HepG2 (cell line): ENCODE measurements around the gene ZG16. TPM values are rescaled to one million over a fixed set of nuclear protein-coding genes. Genes with fewer than 3 reads are reported as not detected.

Source experiments
- CEBPZ ChIP-seq: IDR thresholded peaks from 2 replicates; pipeline ENCODE4 v1.6.1; 2012; ENCODE audit warnings: low read length, improper control_type of control experiment
- E2F1 ChIP-seq: sonication (generic); formaldehyde crosslinking; IDR thresholded peaks from 2 replicates; pipeline ENCODE4 v1.5.0; 2020; ENCODE audit warnings: missing genetic modification reagents
- FOSL2 ChIP-seq: sonication (generic); formaldehyde crosslinking; IDR thresholded peaks from 2 replicates; pipeline ENCODE4 v1.4.0; 2020; ENCODE audit warnings: missing genetic modification reagents
- FOXA3 ChIP-seq: IDR thresholded peaks from 2 replicates; pipeline ENCODE4 v1.6.1; 2016; ENCODE audit warnings: missing genetic modification reagents, missing compliant biosample characterization
- KLF11 ChIP-seq: IDR thresholded peaks from 2 replicates; pipeline ENCODE4 v1.6.1; 2016; ENCODE audit warnings: missing compliant biosample characterization
- KLF15 ChIP-seq: sonication (generic); formaldehyde crosslinking; IDR thresholded peaks from 2 replicates; pipeline ENCODE4 v1.8.1; 2023; ENCODE audit warnings: borderline replicate concordance, mild to moderate bottlenecking, inconsistent platforms, missing genetic modification reagents, mixed read lengths
- MAF1 ChIP-seq: sonication (generic); formaldehyde crosslinking; IDR thresholded peaks from 2 replicates; pipeline ENCODE4 v1.5.0; 2020; ENCODE audit warnings: missing genetic modification reagents, borderline replicate concordance
- MYPOP ChIP-seq: sonication (generic); formaldehyde crosslinking; IDR thresholded peaks from 2 replicates; pipeline ENCODE4 v1.8.1; 2023; ENCODE audit warnings: mild to moderate bottlenecking, moderate library complexity, missing genetic modification reagents
- NFKB2 ChIP-seq: sonication (generic); formaldehyde crosslinking; IDR thresholded peaks from 2 replicates; pipeline ENCODE4 v1.4.0; 2020; ENCODE audit warnings: missing genetic modification reagents, borderline replicate concordance
- NR1H2 ChIP-seq: sonication (generic); formaldehyde crosslinking; IDR thresholded peaks from 2 replicates; pipeline ENCODE4 v1.8.1; 2022; ENCODE audit warnings: low read depth, missing genetic modification reagents, borderline replicate concordance
- PITX1 ChIP-seq: sonication (generic); formaldehyde crosslinking; IDR thresholded peaks from 2 replicates; pipeline ENCODE4 v1.5.1; 2020; ENCODE audit warnings: mild to moderate bottlenecking, missing genetic modification reagents
- POLR2A ChIP-seq, 2 experiments: IDR thresholded peaks; 2 replicates each; pipeline ENCODE4 v1.6.1; 2011; ENCODE audit warnings: low read depth in 2 of 2, low read length in 2 of 2, mild to moderate bottlenecking in 1 of 2, moderate library complexity in 1 of 2; ENCODE audit not compliant: insufficient read depth in 1 of 2
- SAP130 ChIP-seq: IDR thresholded peaks from 2 replicates; pipeline ENCODE4 v1.6.1; 2016; ENCODE audit warnings: low read depth
- TEAD2 ChIP-seq: sonication (generic); formaldehyde crosslinking; IDR thresholded peaks from 2 replicates; pipeline ENCODE4 v1.9.0; 2021; ENCODE audit warnings: missing genetic modification reagents
- ZNF251 ChIP-seq: sonication (generic); formaldehyde crosslinking; IDR thresholded peaks from 2 replicates; pipeline ENCODE4 v1.9.0; 2021; ENCODE audit warnings: mild to moderate bottlenecking, missing genetic modification reagents
- ZNF292 ChIP-seq: sonication (generic); formaldehyde crosslinking; IDR thresholded peaks from 2 replicates; pipeline ENCODE4 v1.8.1; 2022; ENCODE audit warnings: mild to moderate bottlenecking, low read depth, missing genetic modification reagents, borderline replicate concordance
- ZNF326 ChIP-seq: sonication (generic); formaldehyde crosslinking; IDR thresholded peaks from 2 replicates; pipeline ENCODE4 v1.4.0; 2020; ENCODE audit warnings: missing genetic modification reagents, borderline replicate concordance
- ZNF362 ChIP-seq: sonication (generic); formaldehyde crosslinking; IDR thresholded peaks from 2 replicates; pipeline ENCODE4 v1.4.0; 2020; ENCODE audit warnings: missing genetic modification reagents, mild to moderate bottlenecking, borderline replicate concordance
- ZNF556 ChIP-seq: sonication (generic); formaldehyde crosslinking; IDR thresholded peaks from 2 replicates; pipeline ENCODE4 v1.4.0; 2020; ENCODE audit warnings: mild to moderate bottlenecking, missing genetic modification reagents, borderline replicate concordance
- ZNF567 ChIP-seq: sonication (generic); formaldehyde crosslinking; IDR thresholded peaks from 2 replicates; pipeline ENCODE4 v1.8.1; 2023; ENCODE audit warnings: mild to moderate bottlenecking, missing genetic modification reagents, borderline replicate concordance
- ZSCAN31 ChIP-seq: sonication (generic); formaldehyde crosslinking; IDR thresholded peaks from 2 replicates; pipeline ENCODE4 v1.5.0; 2020; ENCODE audit warnings: low read depth, mild to moderate bottlenecking, missing genetic modification reagents
- ZUFSP ChIP-seq: sonication (generic); formaldehyde crosslinking; IDR thresholded peaks from 2 replicates; pipeline ENCODE4 v1.9.0; 2021; ENCODE audit warnings: missing genetic modification reagents, mild to moderate bottlenecking, borderline replicate concordance
- polyA plus RNA-seq, 8 experiments: library from polyadenylated mRNA; depleted of rRNA in 3 of 8; stranded (reverse) in 7 of 8; unstranded in 1 of 8; fragments of >200 nt; fragmentation: Illumina TruSeq in 4 of 8; extraction: Trizol in 4 of 8; gene quantifications; 2 replicates each; pipeline versions ENCODE4 v1.2.1 to v1.2.3, GENCODE V29; 2011 to 2016; ENCODE audit warnings: low read depth in 4 of 8, missing spikeins in 1 of 8, mixed read lengths in 1 of 8; ENCODE audit not compliant: insufficient read depth in 1 of 8
- total RNA-seq, 5 experiments: library from RNA; depleted of rRNA; stranded (reverse); fragments of >200 nt; fragmentation: Illumina TruSeq; extraction: Trizol; gene quantifications; 2 replicates each; pipeline ENCODE4 v1.2.3, GENCODE V29; 2016; ENCODE audit warnings: low read depth in 1 of 5

Gene ZG16
- total and polyA plus RNA-seq, 2 of the 13 experiments (the other 11 are each of a cell fraction or from before 2014, with no cell fraction given) = 0.04 to 0.07 TPM

GRCh38 chr16:29784901-29785500, 6.9 kb downstream of the ZG16 start (continued):
- no peak for TF ChIP-seq ZUFSP (CRISPR knock-in tag)
- TF ChIP-seq ZSCAN31 = peak; percentile 56; the same call in 1 of the 2 replicates
- peak; percentile 31; the same call in 1 of the 2 replicates for TF ChIP-seq ZNF292 (CRISPR knock-in tag)
- no peak for TF ChIP-seq CEBPZ
- TF ChIP-seq TEAD2 (CRISPR knock-in tag) = no peak
- peak; percentile 75 for TF ChIP-seq PITX1 (CRISPR knock-in tag)
- no peak for TF ChIP-seq E2F1 (CRISPR knock-in tag)
- no peak; the same call in 1 of the 2 replicates for TF ChIP-seq MAF1 (CRISPR knock-in tag)
- peak; percentile 46; the same call in 1 of the 2 replicates for TF ChIP-seq ZNF362
- peak; percentile 36; the same call in 1 of the 2 replicates for TF ChIP-seq FOXA3 (CRISPR knock-in tag)
- no peak for TF ChIP-seq ZNF326 (CRISPR knock-in tag)
- no peak for TF ChIP-seq POLR2A (IDR thresholded peaks at IDR 0.05; ENCODE audit: insufficient read depth in 1 of 2, low read depth in 2 of 2, low read length in 2 of 2)
- TF ChIP-seq ZNF251 (CRISPR knock-in tag) = no peak
- TF ChIP-seq FOSL2 (CRISPR knock-in tag) = peak; percentile 55
- no peak for TF ChIP-seq KLF15
- no peak; the same call in 1 of the 2 replicates for TF ChIP-seq NFKB2 (CRISPR knock-in tag)
- TF ChIP-seq ZNF556 (CRISPR knock-in tag) = peak; percentile 77
- 0 out of 2 replicates have a peak, but pooled peaks have one; percentile 47 for TF ChIP-seq MYPOP
- no peak for TF ChIP-seq ZNF567 (CRISPR knock-in tag)
- TF ChIP-seq SAP130 (CRISPR knock-in tag) = peak; percentile 72
- peak; percentile 32; the same call in 1 of the 2 replicates for TF ChIP-seq KLF11
- no peak for TF ChIP-seq NR1H2
